ENCODE measurements around the gene ZNF761. TPM values are rescaled to one million over a fixed set of nuclear protein-coding genes. Genes with fewer than 3 reads are reported as not detected.
"Not testable (repeated sequence)": the region's sequence is repeated elsewhere in the genome, so short reads cannot be mapped to it uniquely, and the experiment has no call there.

ZNF761 gene
- total and polyA plus RNA-seq, 2 donors (not counting 3 experiments of a cell fraction or from before 2014, with no cell fraction given), result 6.4 to 8.8 TPM

DNA sequence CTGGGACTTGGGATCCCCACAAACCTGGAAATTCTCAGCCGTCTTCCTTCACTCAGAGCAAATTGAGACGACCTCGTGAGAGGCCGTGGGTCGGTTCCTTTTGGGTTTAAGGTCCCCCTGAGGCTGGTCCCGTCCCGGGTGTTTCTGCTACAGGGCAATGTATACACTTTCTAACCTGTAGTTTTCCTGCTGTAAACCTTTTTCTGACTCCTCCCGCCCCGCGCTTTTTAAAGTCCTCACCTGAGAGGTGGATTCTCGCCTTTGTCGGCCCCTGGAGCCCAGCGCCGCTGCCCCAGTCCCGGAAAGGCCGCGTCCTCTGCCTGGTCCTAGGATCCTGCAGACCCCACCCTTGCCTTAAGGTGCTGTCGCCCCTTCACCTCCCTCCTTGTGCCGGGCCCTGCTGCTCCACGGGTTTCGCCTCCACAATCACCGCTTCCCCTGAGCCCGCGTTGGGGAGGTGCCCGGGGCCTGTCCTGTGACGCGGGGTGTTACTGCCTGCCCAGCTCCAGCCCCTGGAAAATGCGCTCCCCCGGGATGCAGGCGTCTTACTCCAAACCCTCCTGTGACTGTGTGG lies 391 bp downstream of the ZNF761 start:
- Histone ChIP-seq H3K9me1 (replicated peaks; ENCODE audit: control insufficient read depth, extremely low read depth, insufficient read depth, low read length) (no peaks in the 10 kb centered on the region), H2AFZ (ENCODE audit: low read depth, low read length) (peak overlapping the region; percentile 84), H3K27me3 (ENCODE audit: control insufficient read depth in 2 of 2, insufficient read depth in 2 of 2, low read length in 2 of 2) (no peaks in the 10 kb centered on the region), H3K4me2 (ENCODE audit: insufficient read depth, low read length) (peak overlapping the region; percentile 93), H3K9ac (replicated peaks; ENCODE audit: extremely low read depth, insufficient read depth, low read length) (peak overlapping the region; percentile 96), H3K27ac (ENCODE audit: insufficient read depth, low read depth, low read length) (peak overlapping the region; percentile 80), H3K36me3 (ENCODE audit: control insufficient read depth in 2 of 2, extremely low read depth in 1 of 2, insufficient read depth in 2 of 2, low read length in 2 of 2) (no peaks in the 10 kb centered on the region), H3K79me2 (ENCODE audit: control insufficient read depth, insufficient read depth, low read length) (peaks cover 8% of the 10 kb centered on the region), H3K4me1 (ENCODE audit: control insufficient read depth, extremely low read depth, insufficient read depth, low read length) (peaks cover 14% of the 10 kb centered on the region), H3K9me3 (replicated peaks; ENCODE audit: control insufficient read depth, insufficient read depth, low read length) (no peaks in the 10 kb centered on the region), H3K4me3 (replicated peaks in 1 of 3; ENCODE audit: insufficient read depth in 1 of 3, low read depth in 1 of 3, low read length in 3 of 3) (peak overlapping the region; percentile 74 to 98 (median 98)), H4K20me1 (replicated peaks; ENCODE audit: control insufficient read depth, extremely low read depth, insufficient read depth, low read length) (no peaks in the 10 kb centered on the region)
- FAIRE-seq (peak; percentile 31), DNase-seq (ENCODE audit: low read depth, low spot score) (peak; percentile 35)
- BruUV-seq (replicated peaks), result TSS peak; percentile 78
- ChIA-PET CTCF (interaction anchor here (1.4 to 1.7 kb wide), 2 partner anchors 89 to 237 kb away, joined by 5 to 7 read pairs; no protein-coding TSS in a partner anchor), POLR2A (no interaction called here)
- TF ChIP-seq EZH2 (IDR thresholded peaks at IDR 0.05; ENCODE audit: borderline replicate concordance, low read depth, low read length, severe bottlenecking) (no peak), MYC (IDR thresholded peaks at IDR 0.05; ENCODE audit: low read depth, low read length) (no peak), FOS (IDR thresholded peaks at IDR 0.05; ENCODE audit: borderline replicate concordance, insufficient read depth, low read length) (no peak), GATA2 (IDR thresholded peaks at IDR 0.05; ENCODE audit: insufficient read depth, insufficient read length, low read depth, low read length) (no peak), POLR2AphosphoS5 (IDR thresholded peaks at IDR 0.05; ENCODE audit: insufficient read depth, low read depth, low read length) (no peak), CTCF (IDR thresholded peaks at IDR 0.05; ENCODE audit: extremely low read depth in 1 of 2, insufficient read depth in 1 of 2, low read depth in 1 of 2, low read length in 2 of 2) (no peak), POLR2A (IDR thresholded peaks at IDR 0.05; ENCODE audit: low read depth, low read length) (no peak), JUN (IDR thresholded peaks at IDR 0.05; ENCODE audit: borderline replicate concordance, insufficient read depth, insufficient read length, low read depth) (no peak)
- TF ChIP-seq, protein P1, sequence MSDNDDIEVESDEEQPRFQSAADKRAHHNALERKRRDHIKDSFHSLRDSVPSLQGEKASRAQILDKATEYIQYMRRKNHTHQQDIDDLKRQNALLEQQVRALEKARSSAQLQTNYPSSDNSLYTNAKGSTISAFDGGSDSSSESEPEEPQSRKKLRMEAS (IDR thresholded peaks at IDR 0.05; ENCODE audit: insufficient read depth, insufficient read length), result no peak
- intact Hi-C loops (cut with micrococcal nuclease) (loop anchor here (5.0 to 10.0 kb wide), 3 partner anchors 35 to 237 kb away; partner anchors contain the start of genes ZNF665, ZNF765 and ZNF813), dilution Hi-C loops (cut with MboI; ENCODE audit: extremely low pct_ligation_motif_present, low sequenced_read_pairs) (no loop called here)

DNA sequence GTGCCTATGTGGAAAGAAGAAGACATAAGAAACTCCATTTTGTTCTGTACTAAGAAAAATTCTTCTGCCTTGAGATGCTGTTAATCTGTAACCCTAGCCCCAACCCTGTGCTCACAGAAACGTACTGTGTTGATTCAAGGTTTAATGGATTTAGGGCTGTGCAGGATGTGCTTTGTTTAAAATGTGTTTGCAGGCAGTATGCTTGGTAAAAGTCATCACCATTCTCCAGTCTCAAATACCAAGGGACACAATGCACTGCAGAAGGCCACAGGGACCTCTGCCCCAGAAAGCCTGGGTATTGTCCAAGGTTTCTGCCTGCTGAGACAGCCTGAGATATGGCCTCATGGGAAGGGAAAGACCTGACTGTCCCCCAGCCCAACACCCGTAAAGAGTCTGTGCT lies 12.0 kb downstream of the ZNF761 start:
- POLR2A ChIA-PET; H3K4me3 ChIP-seq (replicated peaks in 1 of 3; ENCODE audit: insufficient read depth in 1 of 3, low read depth in 1 of 3, low read length in 3 of 3); H2AFZ ChIP-seq (ENCODE audit: low read depth, low read length); DNase-seq (ENCODE audit: low read depth, low spot score); H3K4me2 ChIP-seq (ENCODE audit: insufficient read depth, low read length); dilution Hi-C loops (cut with MboI; ENCODE audit: extremely low pct_ligation_motif_present, low sequenced_read_pairs); H3K9ac ChIP-seq (replicated peaks; ENCODE audit: extremely low read depth, insufficient read depth, low read length); H3K27ac ChIP-seq (ENCODE audit: insufficient read depth, low read depth, low read length); CTCF ChIA-PET; H3K79me2 ChIP-seq (ENCODE audit: control insufficient read depth, insufficient read depth, low read length); H3K27me3 ChIP-seq (ENCODE audit: control insufficient read depth in 2 of 2, insufficient read depth in 2 of 2, low read length in 2 of 2); intact Hi-C loops (cut with micrococcal nuclease); H3K9me1 ChIP-seq (replicated peaks; ENCODE audit: control insufficient read depth, extremely low read depth, insufficient read depth, low read length); H4K20me1 ChIP-seq (replicated peaks; ENCODE audit: control insufficient read depth, extremely low read depth, insufficient read depth, low read length); H3K9me3 ChIP-seq (replicated peaks; ENCODE audit: control insufficient read depth, insufficient read depth, low read length); BruUV-seq (replicated peaks); H3K4me1 ChIP-seq (ENCODE audit: control insufficient read depth, extremely low read depth, insufficient read depth, low read length); FAIRE-seq: not testable (repeated sequence)
- peaks cover 0 to 15% of the 10 kb centered on the region in 2 experiments for H3K36me3 ChIP-seq (ENCODE audit: control insufficient read depth in 2 of 2, extremely low read depth in 1 of 2, insufficient read depth in 2 of 2, low read length in 2 of 2)

DNA sequence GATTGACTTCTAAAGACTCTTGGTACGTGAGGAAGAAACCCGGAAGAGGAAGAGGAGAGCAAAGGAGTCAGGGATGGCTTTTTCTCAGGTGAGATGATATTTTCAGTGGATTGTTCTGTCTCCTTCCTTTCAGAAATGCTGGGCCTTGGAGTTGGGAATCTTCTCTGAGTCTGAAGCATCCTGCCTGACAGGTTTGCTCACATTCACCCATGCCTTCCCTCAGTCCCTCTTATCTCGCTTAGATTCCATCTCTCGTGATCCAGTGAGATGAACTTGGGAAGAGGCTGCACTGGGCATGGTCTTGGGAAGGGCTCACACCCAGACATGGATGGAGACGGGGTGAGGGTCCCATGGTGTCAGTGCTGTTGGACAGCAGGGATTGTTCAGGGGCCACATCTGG lies 15.4 kb downstream of the ZNF761 start:
- H3K27me3 ChIP-seq (ENCODE audit: control insufficient read depth in 2 of 2, insufficient read depth in 2 of 2, low read length in 2 of 2); CTCF ChIA-PET; BruUV-seq (replicated peaks); H3K4me1 ChIP-seq (ENCODE audit: control insufficient read depth, extremely low read depth, insufficient read depth, low read length); H3K36me3 ChIP-seq (ENCODE audit: control insufficient read depth in 2 of 2, extremely low read depth in 1 of 2, insufficient read depth in 2 of 2, low read length in 2 of 2); H3K4me2 ChIP-seq (ENCODE audit: insufficient read depth, low read length); H3K9me1 ChIP-seq (replicated peaks; ENCODE audit: control insufficient read depth, extremely low read depth, insufficient read depth, low read length); H3K4me3 ChIP-seq (replicated peaks in 1 of 3; ENCODE audit: insufficient read depth in 1 of 3, low read depth in 1 of 3, low read length in 3 of 3); H3K79me2 ChIP-seq (ENCODE audit: control insufficient read depth, insufficient read depth, low read length); H3K9ac ChIP-seq (replicated peaks; ENCODE audit: extremely low read depth, insufficient read depth, low read length); intact Hi-C loops (cut with micrococcal nuclease); FAIRE-seq; H2AFZ ChIP-seq (ENCODE audit: low read depth, low read length); H3K9me3 ChIP-seq (replicated peaks; ENCODE audit: control insufficient read depth, insufficient read depth, low read length); POLR2A ChIA-PET; dilution Hi-C loops (cut with MboI; ENCODE audit: extremely low pct_ligation_motif_present, low sequenced_read_pairs); H3K27ac ChIP-seq (ENCODE audit: insufficient read depth, low read depth, low read length); DNase-seq (ENCODE audit: low read depth, low spot score); H4K20me1 ChIP-seq (replicated peaks; ENCODE audit: control insufficient read depth, extremely low read depth, insufficient read depth, low read length): not testable (repeated sequence)
